ENCODE measurements around the gene ZNF892.

GRCh38 chr2:95220449-95220848 is 13.1 kb downstream of the ZNF892 start:
- TF ChIP-seq CTCF (IDR thresholded peaks at IDR 0.05) (no peak), POLR2A (IDR thresholded peaks at IDR 0.05) (no peak)
